ENCODE results near the gene CTXN1.
"Not testable (repeated sequence)": the region's sequence is repeated elsewhere in the genome, so short reads cannot be mapped to it uniquely, and the experiment has no call there.

Gene CTXN1

DNA sequence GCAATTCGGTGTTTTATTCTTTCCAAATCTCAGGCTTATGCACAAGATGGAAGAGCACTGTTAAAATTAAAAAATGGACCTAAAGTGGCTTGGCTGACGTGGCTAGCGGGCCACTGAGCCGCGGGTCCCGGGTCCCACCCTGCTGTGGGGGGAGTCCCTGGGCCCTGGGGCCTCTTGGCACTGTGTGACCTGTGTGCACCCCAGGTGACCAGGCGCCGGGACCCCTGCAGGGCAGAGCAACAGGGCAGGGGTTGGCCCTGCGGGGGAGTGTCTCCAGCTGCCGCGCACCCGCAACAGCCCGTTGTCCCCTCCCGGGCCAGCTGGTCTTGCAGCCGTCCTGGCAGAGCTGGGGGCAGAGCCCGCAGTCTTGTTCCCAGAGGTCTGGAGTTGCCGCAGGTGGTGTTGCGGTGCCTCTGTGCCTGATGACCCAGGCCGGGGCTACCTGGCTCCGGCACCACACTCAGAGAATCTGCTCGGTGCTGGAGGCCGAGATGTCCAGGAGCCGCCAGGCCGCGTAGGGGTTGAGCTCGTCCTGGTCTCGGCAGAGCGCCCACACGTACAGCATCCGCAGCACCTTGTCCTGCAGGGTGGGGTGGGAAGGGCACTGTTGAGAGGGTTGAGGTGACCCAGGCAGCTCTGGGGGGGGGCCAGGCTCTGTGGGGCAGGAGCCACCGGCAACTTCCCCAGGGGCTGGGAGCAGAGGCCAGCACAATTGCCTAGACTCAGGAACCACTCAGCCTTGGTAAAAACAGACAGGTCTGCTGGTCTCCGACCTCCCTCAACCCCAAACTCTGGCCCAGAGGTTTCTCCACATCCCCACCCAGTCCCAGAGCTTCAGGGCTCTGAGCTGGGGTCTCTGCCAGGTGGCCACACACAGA, 1.0 kb upstream of the CTXN1 start:
- in situ Hi-C loops (cut with HindIII; ENCODE audit: low sequenced_read_pairs) = no loop called here

GRCh38 chr19:7925171-7925851, 624 bp downstream of the CTXN1 start:
- in situ Hi-C loops (cut with HindIII; ENCODE audit: low sequenced_read_pairs) = no loop called here

- in situ Hi-C loops (cut with HindIII; ENCODE audit: low sequenced_read_pairs) = no loop called here
Measured at GRCh38 chr19:7924651-7925170, 1.2 kb downstream of the CTXN1 start.

DNA sequence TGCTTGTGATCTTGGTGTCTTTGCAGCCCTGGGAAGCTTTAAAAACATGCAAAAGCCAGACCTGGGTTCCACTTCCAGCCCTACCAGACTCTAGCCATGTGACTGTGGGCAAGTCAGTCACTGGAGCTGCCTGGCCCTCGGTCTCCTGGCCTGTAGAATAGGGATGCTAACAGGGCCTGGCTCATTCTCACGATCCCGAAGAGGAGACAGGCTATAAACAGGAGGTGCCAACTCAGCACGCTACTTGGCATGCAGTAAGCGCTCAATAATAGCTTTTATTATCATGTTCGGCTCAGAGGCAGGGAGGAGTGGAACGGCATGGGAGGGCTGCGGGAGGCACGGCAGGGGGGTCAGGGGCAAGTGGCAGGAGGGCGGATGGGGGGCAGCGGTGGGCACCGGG, 1.7 kb downstream of the CTXN1 start:
- in situ Hi-C loops (cut with HindIII; ENCODE audit: low sequenced_read_pairs) = no loop called here

DNA sequence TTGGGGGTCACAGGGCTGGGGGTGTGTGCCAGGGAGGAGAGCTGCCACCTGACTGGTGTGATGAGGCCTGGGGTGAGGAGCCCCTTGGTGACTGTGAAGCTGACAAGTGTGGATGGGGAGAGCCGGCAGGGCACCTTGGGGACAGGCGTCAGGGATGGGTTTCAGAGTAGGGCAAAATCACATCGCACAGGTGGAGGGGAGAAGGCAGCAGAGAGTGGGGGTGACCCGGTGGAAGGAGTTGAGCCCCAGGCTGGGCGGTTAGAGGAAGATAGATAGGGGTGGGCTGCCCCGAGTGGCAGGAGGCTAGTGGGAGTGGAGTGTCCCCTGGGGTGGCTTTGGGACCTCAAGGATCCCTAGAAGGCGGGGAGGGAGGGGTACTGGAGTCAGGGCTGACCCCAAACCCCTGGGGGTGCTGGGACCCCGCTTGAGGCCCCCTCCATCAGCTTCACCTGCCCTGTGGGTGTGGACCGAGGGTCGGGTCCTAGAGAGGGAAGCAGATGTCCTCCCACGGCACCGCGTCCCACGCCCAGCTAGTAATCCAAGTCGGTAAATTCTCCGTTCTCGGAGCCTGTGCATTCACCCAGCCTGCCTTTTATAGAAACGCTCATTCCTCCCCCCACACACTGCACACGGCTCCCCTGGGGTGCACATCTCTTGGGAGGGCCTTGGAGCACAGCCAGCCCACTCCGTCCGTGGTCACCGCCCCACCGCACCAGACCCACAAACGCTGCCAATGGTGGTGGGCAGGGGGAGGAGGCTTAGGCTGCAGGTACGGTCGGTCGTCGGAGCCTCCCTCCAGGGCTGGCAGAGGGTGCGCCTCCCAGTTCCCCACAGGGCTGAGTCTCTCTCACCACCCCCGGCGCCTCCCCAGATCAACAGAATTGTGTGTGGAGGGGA, 2.4 kb downstream of the CTXN1 start:
- in situ Hi-C loops (cut with HindIII; ENCODE audit: low sequenced_read_pairs) = no loop called here

DNA sequence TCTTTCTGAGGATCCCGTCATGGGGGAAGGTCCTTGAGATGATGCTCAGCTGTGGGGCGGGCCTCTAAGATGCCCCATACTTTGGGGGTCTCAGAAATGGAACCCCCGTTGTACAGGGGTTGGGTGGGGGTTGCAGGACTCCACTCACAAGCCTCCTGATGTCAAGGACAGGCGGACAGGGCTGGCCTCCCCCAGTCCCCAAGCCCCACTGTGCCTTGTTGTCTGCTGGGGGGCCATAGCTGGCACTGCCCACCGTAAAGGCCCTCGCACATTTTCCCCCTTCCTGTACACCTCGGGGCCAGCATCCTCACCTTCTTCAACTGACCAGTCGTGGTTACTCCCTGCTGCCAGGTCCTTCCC, 3.1 kb downstream of the CTXN1 start:
- in situ Hi-C loops (cut with HindIII; ENCODE audit: low sequenced_read_pairs) = no loop called here

DNA sequence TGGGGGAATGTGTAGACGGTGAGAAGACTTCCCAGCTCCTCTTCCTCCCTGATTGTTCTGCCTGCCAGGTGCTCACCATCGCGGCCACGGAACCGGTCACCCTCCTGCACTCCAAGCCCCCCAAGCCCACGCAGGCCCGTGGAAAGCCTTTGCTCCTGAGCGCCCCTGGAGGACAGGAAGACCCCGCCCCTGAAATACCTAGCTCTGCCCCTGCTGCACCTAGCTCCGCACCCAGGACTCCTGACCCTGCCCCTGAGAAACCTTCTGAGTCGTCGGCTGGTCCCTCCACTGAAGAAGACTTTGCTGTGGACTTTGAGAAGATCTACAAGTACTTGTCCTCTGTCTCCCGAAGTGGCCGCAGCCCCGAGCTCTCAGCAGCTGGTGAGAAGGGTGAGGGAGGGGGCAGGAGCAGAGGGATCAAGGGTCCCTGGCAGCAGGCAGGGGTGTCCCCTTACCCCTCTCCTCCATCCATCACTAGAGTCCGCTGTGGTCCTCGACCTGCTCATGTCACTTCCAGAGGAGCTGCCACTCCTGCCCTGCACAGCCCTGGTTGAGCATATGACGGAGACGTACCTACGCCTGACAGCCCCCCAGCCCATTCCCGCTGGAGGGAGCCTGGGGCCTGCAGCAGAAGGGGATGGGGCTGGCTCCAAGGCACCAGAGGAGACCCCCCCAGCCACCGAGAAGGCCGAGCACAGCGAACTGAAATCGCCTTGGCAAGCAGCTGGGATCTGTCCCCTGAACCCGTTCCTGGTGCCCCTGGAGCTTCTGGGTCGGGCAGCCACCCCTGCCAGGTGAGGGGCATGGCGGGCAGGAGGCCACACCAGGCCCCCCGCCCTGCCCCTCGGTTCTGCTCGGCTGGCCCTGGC, 3.7 kb downstream of the CTXN1 start:
- in situ Hi-C loops (cut with HindIII; ENCODE audit: low sequenced_read_pairs) = no loop called here

GRCh38 chr19:7921302-7921966, 4.5 kb downstream of the CTXN1 start:
- in situ Hi-C loops (cut with HindIII; ENCODE audit: low sequenced_read_pairs) = no loop called here

GRCh38 chr19:7920519-7921301, 5.2 kb downstream of the CTXN1 start:
- in situ Hi-C loops (cut with HindIII; ENCODE audit: low sequenced_read_pairs) = no loop called here

GRCh38 chr19:7919610-7920518, 6.1 kb downstream of the CTXN1 start, which contains the start of gene SNAPC2:
Gene SNAPC2 (plus strand): TSS chr19:7920338. CDS start chr19:7920367, 29 bp downstream.
- in situ Hi-C loops (cut with HindIII; ENCODE audit: low sequenced_read_pairs) = no loop called here

- in situ Hi-C loops (cut with HindIII; ENCODE audit: low sequenced_read_pairs) = no loop called here
Measured at GRCh38 chr19:7918615-7919421, 7.1 kb downstream of the CTXN1 start.

- in situ Hi-C loops (cut with HindIII; ENCODE audit: low sequenced_read_pairs) = not testable (repeated sequence)
Measured at GRCh38 chr19:7918062-7918614, 7.8 kb downstream of the CTXN1 start.

GRCh38 chr19:7917267-7918061, 8.5 kb downstream of the CTXN1 start:
- in situ Hi-C loops (cut with HindIII; ENCODE audit: low sequenced_read_pairs) = no loop called here

DNA sequence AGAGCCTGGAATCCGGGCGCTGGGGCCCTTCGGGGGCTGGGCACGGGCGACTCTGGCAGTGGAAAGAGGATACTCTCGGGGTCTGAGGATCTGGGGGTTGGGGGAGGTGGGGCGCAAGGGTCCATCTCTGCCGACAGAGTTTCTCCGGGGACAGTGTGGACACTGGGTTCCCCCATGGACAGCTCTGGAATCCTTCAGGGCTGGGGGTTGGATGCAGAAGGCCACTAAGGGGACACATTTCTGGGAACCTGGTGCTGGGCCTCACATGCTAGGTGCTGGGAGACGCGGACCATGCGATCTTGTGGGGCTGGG, 9.0 kb downstream of the CTXN1 start:
- in situ Hi-C loops (cut with HindIII; ENCODE audit: low sequenced_read_pairs) = no loop called here

- in situ Hi-C loops (cut with HindIII; ENCODE audit: low sequenced_read_pairs) = no loop called here
Measured at GRCh38 chr19:7916103-7916954, 9.6 kb downstream of the CTXN1 start.
